ENCODE data around the gene SWT1. TPM values are rescaled to one million over a fixed set of nuclear protein-coding genes. Genes with fewer than 3 reads are reported as not detected.
A peak's percentile ranks its signal among the peaks of the same experiment; 100 is the strongest.

Gene SWT1
- total and polyA plus RNA-seq, 4 experiments from 2014 or later: 5.8 to 10.6 (median 7.8) TPM

DNA sequence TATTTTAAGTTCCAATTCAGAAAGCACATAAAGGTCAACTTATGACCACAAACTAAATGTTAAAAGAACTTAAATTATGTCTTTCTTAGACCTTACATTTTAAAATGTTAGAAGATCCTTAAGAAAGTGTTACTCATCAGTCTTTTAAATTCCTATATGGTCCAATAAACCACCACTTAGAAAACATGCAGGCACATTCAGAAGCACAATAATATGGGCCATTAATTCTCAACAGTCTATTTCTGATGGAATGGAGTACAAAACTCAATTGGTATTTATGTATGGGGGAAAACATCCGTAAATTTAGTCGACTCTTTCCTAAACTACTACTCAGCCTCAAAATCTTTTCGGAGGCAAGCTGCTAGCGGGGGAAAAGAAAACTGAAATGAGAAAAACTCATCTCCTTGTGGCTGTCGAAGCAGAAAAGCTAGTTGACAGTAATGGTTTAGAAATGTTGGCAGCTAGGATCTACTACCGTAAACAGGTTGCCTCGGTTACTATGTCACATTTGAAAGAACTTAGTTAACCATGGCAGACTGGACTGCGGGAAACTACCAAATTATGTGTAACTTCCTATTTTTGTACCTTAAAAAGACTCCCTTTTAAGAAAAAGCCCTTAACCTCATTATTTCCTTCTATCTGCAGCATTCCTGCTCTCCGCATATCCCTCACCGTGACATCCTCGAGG lies 1.2 kb upstream of the SWT1 start:
- Mint-ChIP-seq H3K4me1 (peaks cover 24 to 56% (median 42%) of the 10 kb centered on the region in 4 donors), H3K9me3 (peaks cover 0 to 2% (median 0%) of the 10 kb centered on the region in 8 donors), H3K27ac (peak overlapping the region; percentile 98 to 100 (median 99)), H3K27me3 (no peaks in the 10 kb centered on the region), H3K36me3 (peaks cover 15 to 27% of the 10 kb centered on the region in 2 donors), H3K4me3 (peak overlapping the region; percentile 98 to 100 (median 99))
- Histone ChIP-seq H3K4me1 (ENCODE audit: insufficient read depth, low read length) (peaks cover 30% of the 10 kb centered on the region), H3K9me3 (ENCODE audit: control insufficient read depth in 1 of 2, low read length in 2 of 2) (no peaks in the 10 kb centered on the region), H3K27me3 (ENCODE audit: insufficient read depth, low read length) (no peaks in the 10 kb centered on the region), H3K27ac (ENCODE audit: low read depth, low read length) (peak overlapping the region; percentile 97), H3K4me3 (ENCODE audit: low read length in 2 of 2) (peak overlapping the region; percentile 61 to 88), H3K36me3 (ENCODE audit: insufficient read depth, low read length) (peaks cover under 1% of the 10 kb centered on the region)
- intact Hi-C loops (cut with micrococcal nuclease): loop anchor here (1.0 to 5.0 kb wide), 6 partner anchors 83 to 539 kb away; partner anchors contain the start of gene NIBAN1
- CTCF ChIA-PET (ENCODE audit: partially characterized antibody): interaction anchor here (0.5 to 1.6 kb wide), 2 partner anchors 525 to 1769 kb away, joined by 3 to 5 read pairs; no protein-coding TSS in a partner anchor
- peak in 4 of 5 donors; percentile 42 to 55 (median 48) for DNase-seq
- POLR2A ChIA-PET (ENCODE audit: partially characterized antibody): interaction anchor here (0.7 to 4.7 kb wide), 18 partner anchors 14 to 1219 kb away, joined by 3 to 45 read pairs (median 4); partner anchors contain the start of genes EDEM3, IVNS1ABP, NIBAN1 and ODR4

DNA sequence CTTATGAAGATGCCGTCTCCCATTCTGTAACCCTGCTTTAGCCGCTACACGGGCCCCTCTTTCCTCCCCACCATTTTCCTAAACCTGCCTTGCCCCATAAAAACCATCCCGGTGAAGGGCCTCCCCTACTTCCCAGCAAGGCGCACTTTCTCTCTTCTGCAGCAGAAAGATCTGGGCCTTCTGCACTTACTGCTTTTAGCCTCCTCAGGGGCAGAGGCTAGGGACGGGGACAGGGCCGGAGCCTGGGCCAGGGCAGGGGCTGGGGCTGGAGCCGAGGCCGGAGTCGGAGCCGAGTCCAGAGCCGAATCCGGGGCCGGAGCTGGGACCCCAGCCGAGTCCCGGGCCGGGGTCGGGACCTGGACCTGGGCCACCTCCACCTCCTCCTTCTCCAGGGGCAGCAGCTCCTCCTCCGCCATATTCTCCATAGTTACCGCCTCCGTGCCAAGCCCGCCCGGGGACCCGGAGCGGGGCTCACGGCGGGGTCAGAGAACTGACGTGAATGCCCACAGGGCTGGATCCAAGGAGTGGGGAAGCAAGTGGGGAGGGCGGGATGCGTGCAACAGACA lies 596 bp upstream of the SWT1 start:
- Histone ChIP-seq H3K4me3 (ENCODE audit: low read length in 2 of 2) (peak overlapping the region; percentile 61 to 88), H3K9me3 (ENCODE audit: control insufficient read depth in 1 of 2, low read length in 2 of 2) (no peaks in the 10 kb centered on the region), H3K27me3 (ENCODE audit: insufficient read depth, low read length) (no peaks in the 10 kb centered on the region), H3K27ac (ENCODE audit: low read depth, low read length) (peak overlapping the region; percentile 97), H3K36me3 (ENCODE audit: insufficient read depth, low read length) (no peaks in the 10 kb centered on the region), H3K4me1 (ENCODE audit: insufficient read depth, low read length) (peaks cover 30% of the 10 kb centered on the region)
- no peaks in the 10 kb centered on the region for H3K27me3 Mint-ChIP-seq
- H3K27ac Mint-ChIP-seq: peak overlapping the region; percentile 98 to 100 (median 99)
- no peak for DNase-seq
- H3K4me1 Mint-ChIP-seq: peaks cover 24 to 54% (median 40%) of the 10 kb centered on the region in 4 donors
- intact Hi-C loops (cut with micrococcal nuclease): loop anchor here (1.0 to 5.0 kb wide), 6 partner anchors 82 to 538 kb away; partner anchors contain the start of gene NIBAN1
- peak overlapping the region; percentile 98 to 100 (median 99) for H3K4me3 Mint-ChIP-seq
- POLR2A ChIA-PET (ENCODE audit: partially characterized antibody): interaction anchor here (0.7 to 4.7 kb wide), 18 partner anchors 14 to 1219 kb away, joined by 3 to 45 read pairs (median 4); partner anchors contain the start of genes EDEM3, IVNS1ABP, NIBAN1 and ODR4
- peaks cover 0 to 2% (median 0%) of the 10 kb centered on the region in 8 donors for H3K9me3 Mint-ChIP-seq
- CTCF ChIA-PET (ENCODE audit: partially characterized antibody): interaction anchor here (1.3 to 2.8 kb wide), 3 partner anchors 13 to 514 kb away, joined by 5 to 15 read pairs (median 5); no protein-coding TSS in a partner anchor
- H3K36me3 Mint-ChIP-seq: peaks cover 13 to 23% of the 10 kb centered on the region in 2 donors

DNA sequence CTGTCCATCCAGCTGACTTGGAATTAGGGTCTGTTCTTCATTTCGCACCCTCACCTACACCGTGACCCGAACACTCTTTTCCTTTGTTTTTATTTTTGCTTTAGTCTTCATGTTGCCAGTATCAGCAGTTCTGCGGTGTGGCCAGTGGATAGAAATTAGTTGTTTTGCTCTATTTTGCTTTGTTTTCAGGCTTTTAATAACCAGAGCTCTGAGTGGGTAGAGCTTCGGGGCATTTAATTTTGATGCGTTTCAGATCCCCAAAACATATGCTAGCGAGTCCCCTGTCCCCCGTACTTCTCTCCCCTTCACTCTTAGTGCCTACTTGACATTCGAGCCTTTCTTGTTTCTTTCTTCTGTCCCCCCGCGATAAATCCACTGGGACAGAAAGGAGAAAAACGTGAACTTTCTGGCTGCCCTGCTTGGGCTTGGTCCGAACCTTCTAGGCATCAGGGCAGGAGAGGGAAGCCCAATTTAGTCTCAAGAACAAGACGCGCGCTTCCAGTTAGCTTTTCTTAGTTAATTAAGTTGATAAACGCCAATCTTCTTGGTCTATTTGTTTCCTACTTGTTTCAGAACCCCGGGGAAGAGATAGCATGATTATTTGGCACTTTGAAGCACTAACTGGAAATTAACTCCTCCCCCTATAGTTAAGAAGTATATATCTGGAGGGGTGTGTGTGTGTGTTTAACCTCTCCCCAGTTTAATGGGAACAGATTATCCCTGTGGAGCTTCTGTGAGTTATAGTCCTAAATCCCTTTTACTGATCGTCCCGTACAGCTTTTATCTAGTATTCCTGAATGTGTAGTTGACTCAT lies 839 bp downstream of the SWT1 start:
- Histone ChIP-seq H3K27ac (ENCODE audit: low read depth, low read length) (peak overlapping the region; percentile 97), H3K36me3 (ENCODE audit: insufficient read depth, low read length) (no peaks in the 10 kb centered on the region), H3K4me3 (ENCODE audit: low read length in 2 of 2) (peak overlapping the region; percentile 61 to 88), H3K9me3 (ENCODE audit: control insufficient read depth in 1 of 2, low read length in 2 of 2) (no peaks in the 10 kb centered on the region), H3K4me1 (ENCODE audit: insufficient read depth, low read length) (peaks cover 30% of the 10 kb centered on the region), H3K27me3 (ENCODE audit: insufficient read depth, low read length) (no peaks in the 10 kb centered on the region)
- ChIA-PET CTCF (ENCODE audit: partially characterized antibody) (interaction anchor here (0.7 to 2.8 kb wide), 10 partner anchors 12 to 537 kb away, joined by 3 to 15 read pairs (median 4); partner anchors contain the start of gene RNF2), POLR2A (ENCODE audit: partially characterized antibody) (interaction anchor here (0.7 to 4.7 kb wide), 15 partner anchors 89 to 1217 kb away, joined by 3 to 45 read pairs (median 6); partner anchors contain the start of genes EDEM3, IVNS1ABP, NIBAN1 and ODR4)
- Mint-ChIP-seq H3K4me1 (peaks cover 18 to 47% (median 33%) of the 10 kb centered on the region in 4 donors), H3K9me3 (peaks cover 0 to 2% (median 0%) of the 10 kb centered on the region in 8 donors), H3K36me3 (peaks cover 10 to 22% of the 10 kb centered on the region in 2 donors), H3K27ac (peak overlapping the region; percentile 93 to 100 (median 99)), H3K4me3 (peak overlapping the region; percentile 98 to 100 (median 99)), H3K27me3 (no peaks in the 10 kb centered on the region)
- peak in 4 of 5 donors; percentile 3 to 38 (median 22) for DNase-seq
- intact Hi-C loops (cut with micrococcal nuclease): loop anchor here (1.0 to 5.0 kb wide), 11 partner anchors 113 to 1686 kb away; partner anchors contain the start of genes ARPC5, IVNS1ABP, NIBAN1 and ODR4

DNA sequence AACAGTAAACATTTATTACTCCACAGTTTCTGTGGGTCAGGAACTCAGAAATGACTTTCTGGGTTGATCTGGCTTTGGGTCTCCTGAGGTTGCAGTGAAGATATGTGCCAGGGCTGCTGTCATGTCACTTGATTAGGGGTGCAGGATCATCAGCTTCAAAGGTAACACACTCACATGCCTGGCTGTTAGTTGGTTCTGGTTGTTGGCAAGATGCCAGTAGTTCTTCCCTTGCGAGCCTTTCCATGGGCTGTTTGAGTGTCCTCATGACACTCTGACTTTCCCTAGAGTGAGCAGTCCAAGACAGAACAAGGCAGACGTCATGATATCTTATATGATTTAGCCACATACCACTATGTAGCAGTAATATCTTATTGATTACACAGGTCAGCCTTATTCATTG lies 1.8 kb downstream of the SWT1 start:
- Mint-ChIP-seq H3K27ac (peak overlapping the region in 2 of 7 donors; percentile 18 to 99), H3K36me3 (peaks cover 13 to 27% of the 10 kb centered on the region in 2 donors), H3K4me3 (peak overlapping the region in 7 of 8 donors; percentile 20 to 100 (median 54)), H3K4me1 (peaks cover 15 to 40% (median 28%) of the 10 kb centered on the region in 4 donors), H3K9me3 (peaks cover 0 to 2% (median 0%) of the 10 kb centered on the region in 8 donors), H3K27me3 (no peaks in the 10 kb centered on the region)
- H3K27me3 ChIP-seq (ENCODE audit: insufficient read depth, low read length): no peaks in the 10 kb centered on the region
- POLR2A ChIA-PET (ENCODE audit: partially characterized antibody): interaction anchor here (1.2 to 4.7 kb wide), 7 partner anchors 113 to 1216 kb away, joined by 3 to 45 read pairs (median 14); partner anchors contain the start of genes EDEM3, IVNS1ABP, ODR4 and RNF2
- no peak overlapping the region for H3K4me3 ChIP-seq (ENCODE audit: low read length in 2 of 2)
- H3K4me1 ChIP-seq (ENCODE audit: insufficient read depth, low read length): peaks cover 26% of the 10 kb centered on the region
- no peak for DNase-seq
- H3K27ac ChIP-seq (ENCODE audit: low read depth, low read length): no peak overlapping the region
- intact Hi-C loops (cut with micrococcal nuclease): loop anchor here (5.0 kb wide), 2 partner anchors 186 to 351 kb away; partner anchors contain the start of gene NIBAN1
- no peaks in the 10 kb centered on the region for H3K36me3 ChIP-seq (ENCODE audit: insufficient read depth, low read length)
- H3K9me3 ChIP-seq (ENCODE audit: control insufficient read depth in 1 of 2, low read length in 2 of 2): no peaks in the 10 kb centered on the region
- CTCF ChIA-PET (ENCODE audit: partially characterized antibody): interaction anchor here (0.7 to 2.8 kb wide), 4 partner anchors 11 to 522 kb away, joined by 3 to 15 read pairs (median 8); partner anchors contain the start of gene RNF2

DNA sequence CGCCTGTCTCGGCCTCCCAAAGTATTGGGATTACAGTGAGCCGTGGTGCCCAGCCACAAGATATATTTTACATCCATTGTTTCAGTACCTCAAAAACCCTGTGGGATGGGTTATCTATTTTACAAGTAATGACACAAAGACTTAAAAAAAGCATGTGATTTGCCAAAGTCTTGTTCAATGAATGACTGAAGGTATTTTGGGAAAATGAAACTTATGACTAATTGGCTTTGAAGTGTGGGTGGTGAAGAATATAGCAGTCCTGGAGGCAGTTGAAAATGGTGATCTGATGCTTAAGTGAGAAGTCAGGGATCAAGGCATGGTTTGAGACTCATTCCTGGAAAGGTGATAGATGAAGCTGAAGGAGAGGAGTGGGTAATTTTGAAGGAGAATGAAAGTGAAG lies 3.0 kb downstream of the SWT1 start:
- H3K27me3 ChIP-seq (ENCODE audit: insufficient read depth, low read length): no peaks in the 10 kb centered on the region
- peak overlapping the region in 1 of 8 donors; percentile 39 for H3K4me3 Mint-ChIP-seq
- H3K36me3 ChIP-seq (ENCODE audit: insufficient read depth, low read length): no peaks in the 10 kb centered on the region
- peaks cover 15% of the 10 kb centered on the region for H3K4me1 ChIP-seq (ENCODE audit: insufficient read depth, low read length)
- CTCF ChIA-PET (ENCODE audit: partially characterized antibody): no interaction called here
- no peaks in the 10 kb centered on the region for H3K27me3 Mint-ChIP-seq
- H3K4me1 Mint-ChIP-seq: peaks cover 12 to 39% (median 24%) of the 10 kb centered on the region in 4 donors
- POLR2A ChIA-PET (ENCODE audit: partially characterized antibody): interaction anchor here (1.2 kb wide), 1 partner anchor 407 kb away, joined by 3 read pairs; no protein-coding TSS in a partner anchor
- H3K4me3 ChIP-seq (ENCODE audit: low read length in 2 of 2): no peak overlapping the region
- H3K27ac ChIP-seq (ENCODE audit: low read depth, low read length): no peak overlapping the region
- no peaks in the 10 kb centered on the region for H3K9me3 ChIP-seq (ENCODE audit: control insufficient read depth in 1 of 2, low read length in 2 of 2)
- intact Hi-C loops (cut with micrococcal nuclease): loop anchor here (5.0 kb wide), 2 partner anchors 188 to 353 kb away; partner anchors contain the start of gene NIBAN1
- H3K9me3 Mint-ChIP-seq: peaks cover 0 to 2% (median 0%) of the 10 kb centered on the region in 8 donors
- H3K27ac Mint-ChIP-seq: no peak overlapping the region
- peaks cover 24 to 38% of the 10 kb centered on the region in 2 donors for H3K36me3 Mint-ChIP-seq
- DNase-seq: no peak

DNA sequence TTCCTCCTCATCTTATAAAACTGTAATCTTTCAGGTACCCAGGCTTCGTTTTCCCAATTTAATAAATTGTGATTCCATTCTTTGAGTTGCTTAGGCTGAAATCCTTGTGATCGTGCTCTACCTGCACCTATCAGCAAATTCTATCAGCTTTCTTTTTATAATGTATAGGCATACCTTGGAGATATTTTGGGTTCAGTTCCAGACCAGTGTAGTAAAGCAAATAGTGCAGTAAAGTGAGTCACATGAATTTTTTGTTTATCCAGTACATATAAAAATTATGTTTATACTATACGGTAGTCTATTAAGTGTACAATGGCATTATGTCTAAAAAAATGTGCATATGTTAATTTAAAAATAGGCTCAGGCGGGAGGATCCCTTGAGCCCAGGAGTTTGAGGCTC lies 5.5 kb downstream of the SWT1 start:
- CTCF ChIA-PET (ENCODE audit: partially characterized antibody): interaction anchor here (1.4 kb wide), 1 partner anchor 508 kb away, joined by 3 read pairs; no protein-coding TSS in a partner anchor
- H3K27me3 ChIP-seq (ENCODE audit: insufficient read depth, low read length): no peaks in the 10 kb centered on the region
- peaks cover 5% of the 10 kb centered on the region for H3K36me3 ChIP-seq (ENCODE audit: insufficient read depth, low read length)
- H3K27ac ChIP-seq (ENCODE audit: low read depth, low read length): no peak overlapping the region
- no peak overlapping the region for H3K4me3 ChIP-seq (ENCODE audit: low read length in 2 of 2)
- H3K4me1 ChIP-seq (ENCODE audit: insufficient read depth, low read length): peaks cover 7% of the 10 kb centered on the region
- DNase-seq: no peak
- Mint-ChIP-seq H3K27me3 (no peaks in the 10 kb centered on the region), H3K27ac (no peak overlapping the region), H3K4me3 (no peak overlapping the region), H3K36me3 (peaks cover 38 to 44% of the 10 kb centered on the region in 2 donors), H3K9me3 (no peaks in the 10 kb centered on the region), H3K4me1 (peaks cover 5 to 17% (median 11%) of the 10 kb centered on the region in 4 donors)
- H3K9me3 ChIP-seq (ENCODE audit: control insufficient read depth in 1 of 2, low read length in 2 of 2): no peaks in the 10 kb centered on the region
- POLR2A ChIA-PET (ENCODE audit: partially characterized antibody): no interaction called here
- intact Hi-C loops (cut with micrococcal nuclease): no loop called here
